Tibial artery (tissue), 4 donors: ENCODE measurements around the gene COL21A1.

Experiments used
- DNase-seq, 2 donors: peaks; one replicate each; pipeline ENCODE4 v3.0.0-alpha.2; 2019
- H3K27ac ChIP-seq, 2 donors: fragments of 200-600 bp; sonication (generic) in 1 of 2; 1 replicate in 1 of 2; 2 replicates in 1 of 2; pipeline ENCODE4 v1.5.1; 2018 to 2019; ENCODE audit warnings: mild to moderate bottlenecking in 1 of 2
- H3K27me3 ChIP-seq, 2 donors: fragments of 200-600 bp; sonication (generic) in 1 of 2; one replicate each; pipeline versions ENCODE4 v1.5.1 to v1.6.0; 2016 to 2019
- H3K36me3 ChIP-seq, 3 donors: fragments of 200-600 bp; sonication (generic) in 2 of 3; one replicate each; pipeline ENCODE4 v1.5.1; 2016 to 2019; ENCODE audit warnings: mild to moderate bottlenecking in 2 of 3
- H3K4me1 ChIP-seq, 4 donors: fragments of 200-600 bp; sonication (generic) in 2 of 4; 1 replicate in 3 of 4; 2 replicates in 1 of 4; pipeline ENCODE4 v1.5.1; 2016 to 2019
- H3K4me3 ChIP-seq, 2 donors: fragments of 200-600 bp; sonication (generic) in 1 of 2; 1 replicate in 1 of 2; 2 replicates in 1 of 2; pipeline ENCODE4 v1.5.1; 2018 to 2019; ENCODE audit warnings: mild to moderate bottlenecking in 2 of 2
- H3K9me3 ChIP-seq, 3 donors: fragments of 200-600 bp; sonication (generic) in 1 of 3; one replicate each; pipeline ENCODE4 v1.5.1; 2016 to 2019
- CTCF ChIP-seq, 2 experiments: fragments of 200-600 bp in 1 of 2; fragments of 450-650 bp in 1 of 2; IDR thresholded peaks; one replicate each; pipeline ENCODE4 v1.5.1; 2017 to 2019; ENCODE audit warnings: antibody characterized with exemption in 2 of 2, mild to moderate bottlenecking in 1 of 2, moderate library complexity in 1 of 2
- intact Hi-C: fragments of 100-400 bp; cut with DNase I; formaldehyde crosslinking; loops from one replicate; pipeline ENCODE4 v1.15.0; 2023; ENCODE audit warnings: low total_unique reads

The COL21A1 gene

GRCh38 chr6:56288347-56288746 lies 41.0 kb upstream of the COL21A1 start:
- no peak for DNase-seq
- TF ChIP-seq CTCF (IDR thresholded peaks at IDR 0.05), result no peak
- Histone ChIP-seq H3K27ac (no peak overlapping the region), H3K27me3 (no peaks in the 10 kb centered on the region), H3K36me3 (no peaks in the 10 kb centered on the region), H3K4me1 (peaks cover 0 to 4% (median 0%) of the 10 kb centered on the region in 4 donors), H3K4me3 (no peak overlapping the region), H3K9me3 (no peaks in the 10 kb centered on the region)
- intact Hi-C loops, result no loop called here

GRCh38 chr6:56282391-56282790 lies 35.0 kb upstream of the COL21A1 start:
- intact Hi-C loops, result no loop called here
- Histone ChIP-seq H3K27me3 (no peaks in the 10 kb centered on the region), H3K36me3 (no peaks in the 10 kb centered on the region), H3K9me3 (no peaks in the 10 kb centered on the region), H3K4me1 (no peaks in the 10 kb centered on the region), H3K4me3 (no peak overlapping the region), H3K27ac (no peak overlapping the region)
- DNase-seq, result no peak
- no peak for TF ChIP-seq CTCF (IDR thresholded peaks at IDR 0.05)

- H3K36me3 ChIP-seq, result no peaks in the 10 kb centered on the region
- H3K4me3 ChIP-seq, result no peak overlapping the region
- TF ChIP-seq CTCF (IDR thresholded peaks at IDR 0.05), result no peak
- no peaks in the 10 kb centered on the region for H3K9me3 ChIP-seq
- intact Hi-C loops, result no loop called here
- H3K27me3 ChIP-seq, result no peaks in the 10 kb centered on the region
- DNase-seq, result no peak
- H3K27ac ChIP-seq, result no peak overlapping the region
- no peaks in the 10 kb centered on the region for H3K4me1 ChIP-seq
Measured at GRCh38 chr6:56280126-56280525, 32.7 kb upstream of the COL21A1 start.

- no peaks in the 10 kb centered on the region for H3K27me3 ChIP-seq
- no peak for DNase-seq
- no peak overlapping the region for H3K4me3 ChIP-seq
- H3K9me3 ChIP-seq, result no peaks in the 10 kb centered on the region
- no peaks in the 10 kb centered on the region for H3K4me1 ChIP-seq
- H3K27ac ChIP-seq, result no peak overlapping the region
- intact Hi-C loops, result no loop called here
- no peak for TF ChIP-seq CTCF (IDR thresholded peaks at IDR 0.05)
- H3K36me3 ChIP-seq, result no peaks in the 10 kb centered on the region
Measured at GRCh38 chr6:56279331-56280080, 32.1 kb upstream of the COL21A1 start.

- Histone ChIP-seq H3K27me3 (no peaks in the 10 kb centered on the region), H3K4me1 (no peaks in the 10 kb centered on the region), H3K4me3 (no peak overlapping the region), H3K27ac (no peak overlapping the region), H3K9me3 (no peaks in the 10 kb centered on the region), H3K36me3 (no peaks in the 10 kb centered on the region)
- intact Hi-C loops, result no loop called here
- no peak for TF ChIP-seq CTCF (IDR thresholded peaks at IDR 0.05)
- DNase-seq, result no peak
Measured at GRCh38 chr6:56278171-56278591, 30.8 kb upstream of the COL21A1 start.
